ENCODE results near the gene KCNK1.
"Not testable (repeated sequence)": the region's sequence is repeated elsewhere in the genome, so short reads cannot be mapped to it uniquely, and the experiment has no call there.

KCNK1 gene

GRCh38 chr1:233607252-233608119 is 6.4 kb upstream of the KCNK1 start:
- in situ Hi-C loops (cut with HindIII; ENCODE audit: low sequenced_read_pairs), result no loop called here

- in situ Hi-C loops (cut with HindIII; ENCODE audit: low sequenced_read_pairs), result no loop called here
These were observed 4.9 kb upstream of the KCNK1 start for GRCh38 chr1:233608988-233609387.

- in situ Hi-C loops (cut with HindIII; ENCODE audit: low sequenced_read_pairs), result no loop called here
These were observed 4.0 kb upstream of the KCNK1 start for GRCh38 chr1:233609926-233610325.

- in situ Hi-C loops (cut with HindIII; ENCODE audit: low sequenced_read_pairs), result no loop called here
These were observed 3.3 kb upstream of the KCNK1 start for GRCh38 chr1:233610628-233611027.

- in situ Hi-C loops (cut with HindIII; ENCODE audit: low sequenced_read_pairs), result not testable (repeated sequence)
These were observed 2.5 kb upstream of the KCNK1 start for GRCh38 chr1:233611363-233611762.

- in situ Hi-C loops (cut with HindIII; ENCODE audit: low sequenced_read_pairs), result no loop called here
These were observed 352 bp downstream of the KCNK1 start for GRCh38 chr1:233614173-233614742.

GRCh38 chr1:233614743-233615521 is 1.0 kb downstream of the KCNK1 start:
- in situ Hi-C loops (cut with HindIII; ENCODE audit: low sequenced_read_pairs), result no loop called here

- in situ Hi-C loops (cut with HindIII; ENCODE audit: low sequenced_read_pairs), result no loop called here
These were observed 1.7 kb downstream of the KCNK1 start for GRCh38 chr1:233615571-233615970.

- in situ Hi-C loops (cut with HindIII; ENCODE audit: low sequenced_read_pairs), result no loop called here
These were observed 3.1 kb downstream of the KCNK1 start for GRCh38 chr1:233617025-233617424.

- in situ Hi-C loops (cut with HindIII; ENCODE audit: low sequenced_read_pairs), result not testable (repeated sequence)
These were observed 5.5 kb downstream of the KCNK1 start for GRCh38 chr1:233619414-233619813.

- in situ Hi-C loops (cut with HindIII; ENCODE audit: low sequenced_read_pairs), result no loop called here
These were observed 6.2 kb downstream of the KCNK1 start for GRCh38 chr1:233620065-233620464.

GRCh38 chr1:233621923-233622322 is 8.0 kb downstream of the KCNK1 start:
- in situ Hi-C loops (cut with HindIII; ENCODE audit: low sequenced_read_pairs), result no loop called here

GRCh38 chr1:233624289-233624688 is 10.4 kb downstream of the KCNK1 start:
- in situ Hi-C loops (cut with HindIII; ENCODE audit: low sequenced_read_pairs), result no loop called here

GRCh38 chr1:233625087-233625486 is 11.2 kb downstream of the KCNK1 start:
- in situ Hi-C loops (cut with HindIII; ENCODE audit: low sequenced_read_pairs), result no loop called here

GRCh38 chr1:233625510-233625981 is 11.6 kb downstream of the KCNK1 start:
- in situ Hi-C loops (cut with HindIII; ENCODE audit: low sequenced_read_pairs), result no loop called here

GRCh38 chr1:233627376-233627775 is 13.5 kb downstream of the KCNK1 start:
- in situ Hi-C loops (cut with HindIII; ENCODE audit: low sequenced_read_pairs), result no loop called here

GRCh38 chr1:233627823-233628222 is 13.9 kb downstream of the KCNK1 start:
- in situ Hi-C loops (cut with HindIII; ENCODE audit: low sequenced_read_pairs), result no loop called here

- in situ Hi-C loops (cut with HindIII; ENCODE audit: low sequenced_read_pairs), result no loop called here
These were observed 15.5 kb downstream of the KCNK1 start for GRCh38 chr1:233629305-233629935.

GRCh38 chr1:233631810-233632405 is 18.0 kb downstream of the KCNK1 start:
- in situ Hi-C loops (cut with HindIII; ENCODE audit: low sequenced_read_pairs), result no loop called here

- in situ Hi-C loops (cut with HindIII; ENCODE audit: low sequenced_read_pairs), result no loop called here
These were observed 18.5 kb downstream of the KCNK1 start for GRCh38 chr1:233632436-233632835.

All from endothelial cell of hepatic sinusoid (primary cell).